Activated T-helper 17 cell treated with anti-CD3 and anti-CD28 coated beads, Interleukin-2, amount 50 U/mL, for 72 hours (primary cell): ENCODE results near the gene LOXHD1. TPM values are rescaled to one million over a fixed set of nuclear protein-coding genes. Genes with fewer than 3 reads are reported as not detected.

ENCODE experiments used
- ATAC-seq: fragments of 150-1000 bp; cut with Tn5 transposase; replicated peaks from 2 replicates; pipeline ENCODE4 v1.10.0; 2021; ENCODE audit warnings: mild to moderate bottlenecking, moderate library complexity
- H3K27ac Mint-ChIP-seq: one replicate; pipeline ENCODE4 v1.8.0; 2022; ENCODE audit warnings: mixed read lengths
- H3K27me3 Mint-ChIP-seq: one replicate; pipeline ENCODE4 v1.8.0; 2022; ENCODE audit warnings: mixed read lengths
- H3K36me3 Mint-ChIP-seq: one replicate; pipeline ENCODE4 v1.8.0; 2022; ENCODE audit warnings: low read depth, mild to moderate bottlenecking, mixed read lengths
- H3K4me1 Mint-ChIP-seq: one replicate; pipeline ENCODE4 v1.8.0; 2022; ENCODE audit warnings: mixed read lengths
- H3K4me3 Mint-ChIP-seq: one replicate; pipeline ENCODE4 v1.8.0; 2022; ENCODE audit warnings: mild to moderate bottlenecking, mixed read lengths
- H3K9me3 Mint-ChIP-seq: one replicate; pipeline ENCODE4 v1.8.0; 2022; ENCODE audit warnings: mixed read lengths
- total RNA-seq, 2 donors: library from RNA; stranded (reverse); gene quantifications; one replicate each; pipeline ENCODE4 v1.2.3, GENCODE V29; 2022

Gene LOXHD1
- total RNA-seq = not detected

- no peak within 1 kb of the TSS for H3K27ac Mint-ChIP-seq
- no peaks in the 10 kb centered on the region for H3K36me3 Mint-ChIP-seq
- H3K4me1 Mint-ChIP-seq = no peaks in the 10 kb centered on the region
- no peaks in the 10 kb centered on the region for H3K27me3 Mint-ChIP-seq
- no peak for ATAC-seq
- H3K4me3 Mint-ChIP-seq = no peak within 1 kb of the TSS
- no peaks in the 10 kb centered on the region for H3K9me3 Mint-ChIP-seq
These were observed at the start of gene LOXHD1 for GRCh38 chr18:46657115-46657955. Gene LOXHD1 (minus strand): TSS chr18:46657220. CDS start chr18:46657033, 187 bp downstream.

DNA sequence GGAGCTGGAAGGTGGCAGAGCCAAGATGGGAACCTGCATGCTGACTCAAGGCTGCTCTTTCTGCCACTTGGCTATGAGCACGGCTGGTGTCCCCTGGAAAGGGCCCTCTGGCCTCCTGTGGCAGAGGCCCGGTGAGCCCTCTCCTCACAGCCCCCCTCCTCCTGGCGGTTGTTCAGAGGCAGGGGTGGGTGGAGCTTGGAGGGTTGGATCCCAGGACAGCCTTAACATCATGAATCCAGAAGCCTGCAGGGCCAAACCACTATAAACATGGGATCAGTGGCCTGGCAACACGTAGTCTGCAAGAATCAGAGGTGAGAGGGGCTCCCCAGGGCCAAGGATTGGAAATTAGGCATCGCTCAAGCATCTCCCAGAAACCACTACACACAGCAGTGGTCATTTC lies 48.5 kb upstream of the LOXHD1 start:
- peaks cover 3% of the 10 kb centered on the region for H3K27me3 Mint-ChIP-seq
- no peaks in the 10 kb centered on the region for H3K36me3 Mint-ChIP-seq
- no peak for ATAC-seq

DNA sequence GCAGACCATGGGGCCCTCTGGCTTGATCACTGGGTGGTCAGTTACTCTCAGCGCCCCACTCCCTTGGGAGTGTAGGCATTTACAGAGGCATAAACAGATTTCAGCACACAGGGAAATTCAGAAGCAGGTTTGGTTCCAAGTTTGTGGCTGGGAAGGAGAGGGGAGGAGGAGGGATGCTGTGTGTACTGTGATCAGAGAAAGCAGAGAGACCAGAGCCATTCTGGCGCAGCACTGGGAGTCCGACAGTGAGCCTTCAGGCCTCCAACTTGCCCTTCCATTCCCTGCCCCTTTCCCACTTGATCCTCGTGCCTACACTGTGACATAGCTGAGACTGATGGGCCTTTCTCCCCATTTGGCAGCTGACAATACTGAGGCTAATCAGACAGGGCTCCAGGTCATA lies 47.8 kb upstream of the LOXHD1 start:
- Mint-ChIP-seq H3K36me3 (no peaks in the 10 kb centered on the region), H3K9me3 (no peaks in the 10 kb centered on the region), H3K4me3 (no peak overlapping the region), H3K4me1 (no peaks in the 10 kb centered on the region), H3K27me3 (peaks cover 3% of the 10 kb centered on the region), H3K27ac (no peak overlapping the region)
- no peak for ATAC-seq

More for the DNA sequence above, 48.5 kb upstream of the LOXHD1 start:
- Mint-ChIP-seq H3K9me3 (no peaks in the 10 kb centered on the region), H3K27ac (no peak overlapping the region), H3K4me1 (no peaks in the 10 kb centered on the region), H3K4me3 (no peak overlapping the region)

- no peak overlapping the region for H3K27ac Mint-ChIP-seq
- H3K4me3 Mint-ChIP-seq = no peak overlapping the region
- H3K4me1 Mint-ChIP-seq = no peaks in the 10 kb centered on the region
- peaks cover 3% of the 10 kb centered on the region for H3K27me3 Mint-ChIP-seq
- H3K9me3 Mint-ChIP-seq = no peaks in the 10 kb centered on the region
- H3K36me3 Mint-ChIP-seq = no peaks in the 10 kb centered on the region
- no peak for ATAC-seq
These were observed 47.2 kb upstream of the LOXHD1 start for GRCh38 chr18:46704189-46704588.

GRCh38 chr18:46702471-46702870 lies 45.5 kb upstream of the LOXHD1 start:
- H3K27me3 Mint-ChIP-seq = peaks cover 10% of the 10 kb centered on the region
- peaks cover 6% of the 10 kb centered on the region for H3K9me3 Mint-ChIP-seq
- no peak overlapping the region for H3K4me3 Mint-ChIP-seq
- H3K4me1 Mint-ChIP-seq = no peaks in the 10 kb centered on the region
- ATAC-seq = no peak
- no peak overlapping the region for H3K27ac Mint-ChIP-seq
- no peaks in the 10 kb centered on the region for H3K36me3 Mint-ChIP-seq

- Mint-ChIP-seq H3K27me3 (peaks cover 18% of the 10 kb centered on the region), H3K4me3 (no peak overlapping the region), H3K9me3 (peaks cover 6% of the 10 kb centered on the region), H3K27ac (no peak overlapping the region), H3K36me3 (no peaks in the 10 kb centered on the region), H3K4me1 (no peaks in the 10 kb centered on the region)
- no peak for ATAC-seq
These were observed 43.2 kb upstream of the LOXHD1 start for GRCh38 chr18:46700066-46700824.

DNA sequence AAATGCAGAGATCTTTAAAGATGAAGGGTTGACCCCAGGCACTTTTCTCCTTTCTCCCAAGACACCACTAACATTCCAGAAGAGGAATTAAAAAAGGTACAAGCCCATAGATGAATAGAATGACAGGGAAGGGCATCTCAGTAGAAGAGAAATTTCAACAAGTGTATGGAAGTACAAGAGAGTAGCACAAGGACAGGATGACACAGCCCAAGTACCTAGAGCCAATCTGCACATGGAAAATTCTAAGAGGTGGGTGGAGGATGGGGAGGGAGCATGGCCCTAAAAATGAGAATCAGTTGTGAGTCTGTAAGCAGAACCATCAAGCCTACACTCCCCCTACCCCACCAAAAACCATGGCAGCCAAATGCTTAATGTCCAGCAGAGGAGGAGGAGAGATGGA lies 39.7 kb upstream of the LOXHD1 start:
- H3K27ac Mint-ChIP-seq = no peak overlapping the region
- no peak for ATAC-seq
- no peaks in the 10 kb centered on the region for H3K4me1 Mint-ChIP-seq
- H3K9me3 Mint-ChIP-seq = peaks cover 6% of the 10 kb centered on the region
- H3K4me3 Mint-ChIP-seq = no peak overlapping the region
- peaks cover 15% of the 10 kb centered on the region for H3K27me3 Mint-ChIP-seq
- no peaks in the 10 kb centered on the region for H3K36me3 Mint-ChIP-seq

- H3K9me3 Mint-ChIP-seq = peaks cover 6% of the 10 kb centered on the region
- no peak for ATAC-seq
- no peak overlapping the region for H3K27ac Mint-ChIP-seq
- no peaks in the 10 kb centered on the region for H3K4me1 Mint-ChIP-seq
- H3K36me3 Mint-ChIP-seq = no peaks in the 10 kb centered on the region
- H3K27me3 Mint-ChIP-seq = peaks cover 15% of the 10 kb centered on the region
- no peak overlapping the region for H3K4me3 Mint-ChIP-seq
These were observed 39.2 kb upstream of the LOXHD1 start for GRCh38 chr18:46696268-46696667.

DNA sequence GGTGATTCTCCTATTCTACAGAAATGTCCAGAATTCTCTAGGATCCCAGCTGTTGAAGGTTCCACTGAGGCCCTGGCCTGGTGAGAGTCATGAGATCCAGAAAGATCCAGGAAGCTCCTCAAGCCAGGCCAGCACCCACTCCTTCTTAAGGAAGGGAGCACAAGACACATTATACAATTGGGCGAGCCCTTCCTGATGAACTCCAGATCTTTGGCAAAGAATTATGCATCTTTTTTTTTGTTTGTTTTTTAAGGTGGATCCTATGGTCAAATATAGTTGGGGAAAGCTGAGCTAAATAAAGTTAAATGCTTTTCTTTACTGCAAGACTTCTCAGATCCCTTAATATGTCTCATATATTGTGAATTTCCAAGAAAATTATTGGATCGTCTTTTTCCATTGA lies 37.0 kb upstream of the LOXHD1 start:
- Mint-ChIP-seq H3K9me3 (peaks cover 6% of the 10 kb centered on the region), H3K4me1 (no peaks in the 10 kb centered on the region), H3K4me3 (no peak overlapping the region), H3K27me3 (peaks cover 15% of the 10 kb centered on the region), H3K36me3 (no peaks in the 10 kb centered on the region), H3K27ac (no peak overlapping the region)
- no peak for ATAC-seq

DNA sequence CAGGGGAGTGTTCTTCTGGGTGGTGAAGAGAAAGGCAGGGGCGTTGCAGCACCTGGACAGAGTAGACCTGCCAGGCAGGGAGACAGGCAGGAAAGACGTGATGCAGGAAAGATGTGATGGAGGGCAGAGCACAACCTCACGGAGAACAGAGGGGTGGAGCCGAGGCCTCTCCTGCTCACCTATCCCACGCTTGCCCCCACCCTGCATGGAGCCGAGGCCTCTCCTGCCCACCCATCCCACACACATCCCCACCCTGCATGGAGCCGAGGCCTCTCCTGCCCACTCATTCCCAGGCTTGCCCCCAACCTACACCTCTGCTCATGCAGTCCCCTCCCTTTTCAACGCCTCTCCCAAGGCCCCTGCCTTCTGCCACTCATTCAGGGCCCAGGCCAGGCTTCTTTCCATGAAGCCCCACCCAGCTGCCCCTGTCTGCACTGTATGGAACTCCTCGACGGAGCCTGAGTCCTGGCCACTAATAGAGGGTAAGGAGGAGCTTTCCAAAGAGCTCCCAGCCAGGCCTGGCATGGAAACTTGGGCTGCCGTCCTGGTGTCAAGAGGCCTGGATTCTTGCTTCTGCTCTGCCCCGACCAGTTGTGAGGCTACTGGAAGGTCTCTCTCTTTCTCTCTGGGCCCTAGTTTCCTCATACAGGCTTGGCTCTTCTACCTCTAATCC lies 32.0 kb upstream of the LOXHD1 start:
- H3K27ac Mint-ChIP-seq = no peak overlapping the region
- no peak for ATAC-seq
- H3K4me1 Mint-ChIP-seq = no peaks in the 10 kb centered on the region

DNA sequence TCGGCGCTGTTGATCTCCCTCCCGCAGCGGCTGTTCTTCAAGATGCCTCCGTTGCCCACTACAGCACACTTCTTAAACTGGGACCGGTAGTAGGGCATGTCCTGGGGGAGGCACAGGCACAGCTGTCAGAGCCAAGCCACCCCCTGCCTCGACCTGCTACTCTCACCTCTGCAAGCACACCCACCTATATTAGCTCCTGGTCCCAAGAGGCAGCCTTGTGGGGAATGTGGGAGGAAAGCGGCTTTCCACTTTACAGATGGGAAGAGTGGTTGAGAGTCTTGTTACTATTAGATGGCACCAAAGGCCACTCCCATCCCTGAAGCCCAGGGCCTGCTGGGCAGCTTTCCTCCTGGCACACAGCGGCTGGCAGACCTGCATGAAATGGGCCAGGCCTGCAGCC lies 29.2 kb upstream of the LOXHD1 start:
- ATAC-seq = no peak
- Mint-ChIP-seq H3K4me1 (no peaks in the 10 kb centered on the region), H3K9me3 (no peaks in the 10 kb centered on the region), H3K27ac (no peak overlapping the region), H3K36me3 (no peaks in the 10 kb centered on the region), H3K27me3 (peaks cover 3% of the 10 kb centered on the region), H3K4me3 (no peak overlapping the region)

More for the DNA sequence above, 32.0 kb upstream of the LOXHD1 start:
- Mint-ChIP-seq H3K36me3 (no peaks in the 10 kb centered on the region), H3K9me3 (no peaks in the 10 kb centered on the region), H3K27me3 (no peaks in the 10 kb centered on the region), H3K4me3 (no peak overlapping the region)

DNA sequence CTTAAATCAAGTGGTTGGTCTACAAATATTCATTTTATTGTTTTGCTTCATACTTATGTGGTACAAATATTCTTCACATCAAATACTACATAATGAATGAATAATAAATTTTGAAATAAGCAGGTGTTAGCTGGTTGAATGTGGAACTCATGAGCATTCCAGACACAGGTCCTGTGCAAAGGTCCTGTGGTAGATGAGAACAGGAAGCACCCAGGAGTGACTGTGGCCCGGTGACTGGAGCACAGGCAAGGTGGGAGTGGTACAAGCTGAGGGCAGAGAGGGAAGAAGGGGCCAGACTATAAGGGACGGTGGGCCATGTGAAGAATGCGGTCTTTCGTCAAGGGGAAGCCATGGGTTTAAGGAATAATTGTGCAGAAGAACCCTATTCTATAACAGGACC lies 26.2 kb upstream of the LOXHD1 start:
- ATAC-seq = no peak
- no peaks in the 10 kb centered on the region for H3K4me1 Mint-ChIP-seq
- no peak overlapping the region for H3K4me3 Mint-ChIP-seq

DNA sequence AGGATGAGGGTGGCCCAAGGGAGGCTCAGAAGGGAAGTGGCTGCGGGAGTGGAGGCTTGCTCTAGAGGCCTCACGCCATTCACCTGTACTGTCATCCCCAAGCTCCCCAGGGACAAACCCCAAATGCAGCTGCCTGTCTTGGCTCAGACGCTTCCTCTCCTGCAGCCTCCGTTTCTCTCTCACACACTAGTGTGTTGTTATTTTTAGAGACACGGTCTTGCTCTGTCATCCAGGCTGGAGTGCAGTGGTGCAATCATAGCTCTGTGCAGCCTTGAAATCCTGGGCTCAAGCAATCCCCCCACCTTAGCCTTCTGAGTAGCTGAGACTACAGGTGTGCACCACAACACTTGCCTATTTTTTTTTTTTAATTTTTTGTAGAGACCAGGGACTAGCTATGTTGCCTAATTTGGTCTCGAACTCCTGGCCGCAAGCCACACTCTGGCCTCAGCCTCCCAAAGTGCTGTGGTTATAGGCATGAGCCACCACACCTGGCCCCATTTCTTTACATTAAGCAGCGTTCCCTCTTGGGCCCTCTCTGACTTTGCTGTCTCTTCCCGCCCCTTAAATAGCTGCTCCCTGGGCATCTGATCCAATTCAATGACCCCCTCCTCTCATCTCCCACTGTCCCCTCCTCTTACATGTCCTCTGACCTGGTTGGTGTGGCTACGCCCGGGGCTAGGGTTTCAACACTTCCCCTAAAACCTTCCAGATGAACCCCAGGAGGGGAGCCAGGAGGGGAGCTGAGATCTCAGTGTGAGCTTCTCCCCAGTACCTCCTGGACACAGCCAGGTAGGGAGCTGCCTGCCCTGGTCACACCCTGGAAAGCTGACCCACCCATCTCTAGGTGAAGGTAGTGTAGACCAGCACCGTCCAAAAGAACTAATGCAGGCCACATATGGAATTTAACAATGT lies 24.0 kb upstream of the LOXHD1 start:
- no peaks in the 10 kb centered on the region for H3K9me3 Mint-ChIP-seq
- H3K36me3 Mint-ChIP-seq = no peaks in the 10 kb centered on the region
- H3K27me3 Mint-ChIP-seq = peaks cover 6% of the 10 kb centered on the region
- H3K27ac Mint-ChIP-seq = no peak overlapping the region
- no peak for ATAC-seq
- no peak overlapping the region for H3K4me3 Mint-ChIP-seq
- H3K4me1 Mint-ChIP-seq = no peaks in the 10 kb centered on the region

More for the DNA sequence above, 26.2 kb upstream of the LOXHD1 start:
- Mint-ChIP-seq H3K27ac (no peak overlapping the region), H3K27me3 (peaks cover 6% of the 10 kb centered on the region), H3K9me3 (no peaks in the 10 kb centered on the region), H3K36me3 (no peaks in the 10 kb centered on the region)
